HG02981 (cell line): ENCODE measurements around the gene APPL2.
"Not testable (repeated sequence)": the region's sequence is repeated elsewhere in the genome, so short reads cannot be mapped to it uniquely, and the experiment has no call there.

Experiments used
- ATAC-seq: cut with Tn5 transposase; IDR thresholded peaks from one replicate; pipeline ENCODE4 v1.9.1; 2021; ENCODE audit warnings: mild to moderate bottlenecking, moderate library complexity; ENCODE audit not compliant: unreplicated experiment

APPL2 gene

DNA sequence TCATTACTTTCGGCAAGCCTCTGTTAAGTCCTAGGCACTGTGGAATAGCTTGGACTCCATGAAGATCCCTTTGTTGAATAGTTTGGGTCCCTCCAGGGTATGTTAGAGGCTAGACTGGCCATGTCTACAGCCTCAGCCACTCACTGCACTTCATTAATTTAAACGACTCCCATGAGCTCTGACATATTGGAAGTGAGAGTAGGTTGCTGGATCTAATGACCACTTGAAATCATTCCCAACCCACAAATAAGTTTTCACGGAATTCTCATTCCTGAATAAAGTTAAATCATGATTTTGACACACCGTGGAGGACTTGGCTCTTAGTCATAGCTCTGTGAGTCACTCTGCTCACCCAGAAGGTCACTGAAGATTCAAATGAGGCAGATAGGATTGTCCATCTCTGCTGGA, 21.4 kb upstream of the APPL2 start:
- ATAC-seq: no peak

DNA sequence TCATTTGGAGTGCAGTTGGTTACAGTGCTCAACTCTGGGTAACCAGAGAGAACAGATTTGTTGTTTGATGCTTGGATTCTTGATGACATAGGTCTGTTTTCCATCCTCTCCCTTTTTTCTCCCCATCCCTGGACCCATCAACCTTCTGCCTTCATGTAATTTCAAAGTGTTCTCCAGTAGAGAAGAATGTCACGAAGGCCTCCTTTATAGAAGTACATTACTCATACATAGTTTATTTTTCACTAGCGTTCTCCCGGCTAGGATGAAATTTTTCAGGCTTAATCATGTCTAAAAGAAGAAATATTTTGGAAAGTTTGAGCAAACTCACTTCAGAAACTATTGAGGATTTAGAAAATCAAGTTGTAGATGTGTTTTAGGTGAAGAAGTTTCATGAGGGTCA, 20.9 kb upstream of the APPL2 start:
- no peak for ATAC-seq

DNA sequence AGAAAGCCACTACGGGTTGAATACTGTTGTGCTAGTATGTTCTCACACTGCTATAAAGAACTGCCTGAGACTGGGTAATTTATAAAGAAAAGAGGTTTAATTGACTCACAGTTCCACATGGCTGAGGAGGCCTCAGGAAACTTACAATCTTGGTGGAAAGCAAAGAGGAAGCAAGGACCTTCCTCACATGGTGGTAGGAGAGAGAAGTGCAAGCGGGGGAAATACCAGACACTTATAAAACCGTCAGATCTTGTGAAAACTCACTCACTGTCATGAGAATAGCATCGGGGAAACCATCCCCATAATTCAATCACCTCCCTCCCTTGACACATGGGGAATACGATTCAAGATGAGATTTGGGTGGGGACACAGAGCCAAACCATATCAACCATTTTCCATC, 20.5 kb upstream of the APPL2 start:
- ATAC-seq: not testable (repeated sequence)

DNA sequence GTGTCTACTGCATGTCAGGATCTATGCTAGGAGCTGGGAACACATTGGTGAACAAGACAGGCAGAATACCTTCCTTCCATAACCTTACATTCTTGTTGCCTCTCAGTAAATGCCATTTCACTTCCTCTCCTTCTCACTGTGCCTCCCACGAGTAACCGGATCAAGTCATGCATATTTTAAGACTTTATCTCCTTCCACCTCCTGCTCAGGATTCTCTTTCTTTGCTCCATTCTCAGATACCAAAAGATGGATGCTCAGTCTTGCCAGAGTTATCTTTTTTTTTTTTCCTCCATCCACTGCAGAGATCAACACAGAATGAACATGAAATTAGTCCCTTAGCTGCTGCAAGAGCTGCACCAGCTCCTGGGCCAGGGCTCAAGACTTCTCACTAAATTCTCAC, 20.0 kb upstream of the APPL2 start:
- no peak for ATAC-seq

DNA sequence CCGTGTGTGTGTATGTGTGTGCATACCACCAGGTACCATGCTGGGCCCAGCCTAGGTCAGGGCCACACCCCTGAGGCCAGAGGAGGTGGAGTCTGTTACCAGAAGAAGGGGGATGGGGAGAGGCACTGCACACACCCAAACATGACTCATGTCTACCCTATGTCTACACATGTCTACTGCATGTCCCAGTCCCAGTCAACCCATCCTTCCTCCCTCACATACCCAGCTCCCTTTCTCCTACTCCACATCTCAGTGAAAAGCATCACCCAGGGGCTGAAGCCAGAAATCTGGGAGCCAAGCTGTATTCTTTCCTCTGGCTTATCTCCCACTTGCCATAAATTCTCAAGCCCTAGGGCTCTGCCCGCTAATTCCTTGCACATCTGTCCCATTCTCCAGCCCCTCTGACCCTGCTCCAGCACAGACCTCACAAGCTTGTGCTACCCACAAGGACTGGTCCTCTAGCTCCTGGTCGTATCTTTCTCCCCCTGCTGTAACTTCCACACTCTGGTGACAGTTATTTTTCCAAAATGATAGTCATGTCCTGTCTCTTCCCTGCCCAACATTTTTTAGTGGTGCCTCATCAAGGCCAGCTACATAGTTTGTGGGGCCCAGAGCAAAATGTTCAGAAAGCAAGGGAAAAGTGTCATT, 18.0 kb upstream of the APPL2 start:
- no peak for ATAC-seq

DNA sequence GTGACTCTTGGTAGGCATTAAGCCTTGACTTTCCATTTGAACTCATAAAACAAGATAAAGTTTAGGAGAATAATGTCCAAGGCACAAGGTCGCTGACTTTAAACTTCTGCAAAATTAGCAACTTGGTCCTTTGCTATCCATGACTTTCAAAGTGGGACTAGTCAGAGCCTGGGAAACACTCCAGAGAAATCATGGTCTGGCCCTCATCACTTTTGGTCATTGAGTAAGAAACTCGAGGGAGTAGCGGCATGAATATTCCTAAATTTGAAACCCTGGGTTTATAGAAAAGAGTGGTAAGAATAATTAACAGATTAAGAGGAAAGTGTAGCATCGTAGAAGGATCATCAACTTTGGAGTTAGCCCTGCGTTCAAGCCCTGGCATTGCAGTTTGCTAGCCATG, 16.9 kb upstream of the APPL2 start:
- no peak for ATAC-seq

DNA sequence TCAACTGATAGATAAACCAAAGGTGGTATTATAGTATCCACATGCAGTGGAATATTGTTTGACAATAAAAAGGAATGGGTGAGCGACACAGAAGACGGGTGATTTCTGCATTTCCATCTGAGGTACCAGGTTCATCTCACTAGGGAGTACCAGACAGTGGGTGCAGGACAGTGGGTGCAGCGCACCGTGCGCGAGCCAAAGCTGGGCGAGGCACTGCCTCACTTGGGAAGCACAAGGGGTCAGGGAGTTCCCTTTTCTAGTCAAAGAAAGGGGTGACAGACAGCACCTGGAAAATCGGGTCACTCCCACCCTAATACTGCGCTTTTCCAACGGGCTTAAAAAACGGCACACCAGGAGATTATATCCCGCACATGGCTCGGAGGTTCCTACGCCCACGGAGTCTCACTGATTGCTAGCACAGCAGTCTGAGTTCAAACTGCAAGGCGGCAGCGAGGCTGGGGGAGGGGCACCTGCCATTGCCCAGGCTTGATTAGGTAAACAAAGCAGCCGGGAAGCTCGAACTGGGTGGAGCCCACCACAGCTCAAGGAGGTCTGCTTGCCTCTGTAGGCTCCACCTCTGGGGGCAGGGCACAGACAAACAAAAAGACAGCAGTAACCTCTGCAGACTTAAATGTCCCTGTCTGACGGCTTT, 9.9 kb upstream of the APPL2 start:
- ATAC-seq: not testable (repeated sequence)

DNA sequence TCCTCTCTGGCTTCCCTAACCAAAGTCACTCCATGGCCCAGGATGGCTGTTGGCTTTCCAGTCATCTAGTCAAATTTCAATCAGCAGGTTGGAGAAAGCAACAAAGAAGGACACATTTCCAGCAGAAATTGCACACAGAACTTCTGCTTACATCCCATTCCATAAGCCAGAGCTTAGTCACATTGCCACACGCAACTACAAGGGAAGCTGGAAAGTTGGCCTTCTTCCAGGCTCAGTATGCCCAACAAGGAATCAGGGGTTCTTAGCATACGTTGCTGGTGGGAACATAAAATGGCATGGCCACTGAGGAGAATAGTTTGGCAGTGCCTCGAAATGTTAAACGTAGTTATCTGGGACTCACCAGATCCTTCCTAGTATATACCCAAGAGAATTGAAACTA, 9.3 kb upstream of the APPL2 start:
- ATAC-seq: no peak

DNA sequence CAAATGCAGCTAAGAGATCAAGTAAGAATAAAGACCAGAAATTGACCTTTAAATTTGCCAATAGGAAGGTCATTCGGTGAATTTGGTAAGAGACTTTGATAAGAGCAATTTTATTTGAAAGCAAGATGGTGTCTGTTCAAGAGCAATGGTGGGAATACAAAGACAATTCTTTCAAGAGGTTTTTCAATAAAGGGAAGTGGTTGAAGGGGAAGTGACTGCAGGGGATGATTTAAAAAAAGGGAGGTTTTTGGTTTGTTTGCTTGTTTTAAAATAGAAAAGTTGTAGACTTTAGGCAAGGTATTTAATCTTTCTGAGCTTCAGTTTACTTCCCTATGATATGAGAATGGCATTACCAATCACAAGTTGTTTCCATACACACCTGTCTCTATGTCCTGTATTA, 4.3 kb upstream of the APPL2 start:
- ATAC-seq: no peak

DNA sequence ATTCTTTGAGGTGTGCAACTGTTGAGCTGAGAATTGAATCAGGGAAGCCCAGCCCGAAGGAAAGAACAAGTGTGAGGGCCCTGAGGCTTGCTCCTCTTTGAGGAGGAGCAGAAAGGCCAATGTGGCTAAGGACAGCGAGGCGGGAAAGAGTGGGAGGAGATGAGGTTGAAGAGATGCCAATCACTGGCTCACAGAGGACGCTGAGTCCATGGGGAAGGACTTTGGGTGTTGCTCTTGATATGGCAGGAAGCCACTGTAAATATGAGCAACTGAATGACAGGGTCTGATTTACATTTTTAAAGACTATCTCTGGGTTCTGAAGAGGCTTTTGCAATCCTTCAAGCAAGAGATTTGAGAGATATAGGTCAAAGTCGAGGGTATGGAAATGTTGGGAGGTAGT, 3.3 kb upstream of the APPL2 start:
- ATAC-seq: no peak

DNA sequence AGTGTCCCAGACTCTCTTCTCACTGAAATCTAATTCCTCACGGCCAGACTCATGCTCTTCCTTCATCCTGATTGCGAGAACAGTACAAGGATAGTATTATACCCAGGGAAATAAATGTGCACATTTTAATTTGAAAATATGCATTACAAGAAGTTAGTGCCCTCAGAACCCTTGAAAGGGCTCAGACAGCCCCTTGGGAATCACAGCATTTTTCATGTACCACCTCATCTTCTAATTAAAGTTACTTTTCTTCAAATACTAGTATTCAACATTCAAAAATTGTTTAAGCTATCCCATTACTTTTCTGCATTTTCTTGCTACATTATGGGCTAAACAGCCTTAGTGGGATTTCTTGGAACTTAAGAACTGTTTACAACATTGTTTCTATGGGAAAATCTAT, 1.7 kb upstream of the APPL2 start:
- no peak for ATAC-seq

DNA sequence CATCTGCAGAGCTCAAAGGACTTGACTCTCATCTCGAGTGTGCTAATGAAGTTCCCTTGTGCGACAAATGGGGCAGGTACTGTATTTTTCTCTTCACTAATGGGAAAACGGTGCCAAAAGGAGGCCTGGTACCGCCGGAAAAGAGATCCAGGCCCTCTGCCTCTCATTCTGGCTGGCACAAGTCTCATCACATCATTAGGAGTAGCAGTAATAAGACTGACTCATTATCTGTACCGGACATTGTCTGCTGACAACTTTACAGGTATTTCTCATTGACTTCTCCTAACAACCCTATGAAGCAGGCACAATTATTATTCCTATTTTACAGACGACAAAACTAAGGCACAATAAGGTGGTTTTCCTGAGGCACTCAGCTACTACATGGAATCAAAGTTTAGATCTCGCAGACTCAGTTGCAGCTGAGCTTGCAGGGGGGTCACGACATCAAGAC, 668 bp downstream of the APPL2 start:
- no peak for ATAC-seq

DNA sequence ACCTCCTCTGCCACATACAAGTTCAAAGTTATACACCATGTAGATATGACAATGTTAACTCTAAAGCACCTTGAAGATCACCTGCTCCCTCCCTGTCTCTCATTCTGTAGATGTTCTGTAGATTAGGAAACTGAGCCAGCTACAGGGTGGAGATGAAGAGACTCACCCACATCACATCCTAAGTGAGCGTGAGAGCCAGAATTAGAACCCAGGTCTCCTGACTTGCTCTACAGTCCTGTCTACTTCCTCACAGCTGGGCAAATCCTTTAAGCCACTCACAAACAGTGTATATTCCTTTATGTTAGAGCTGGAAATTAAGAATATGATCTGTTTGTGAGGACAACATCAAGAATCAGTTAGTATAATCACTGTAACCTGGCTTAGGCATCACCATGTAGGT, 1.8 kb downstream of the APPL2 start:
- no peak for ATAC-seq

DNA sequence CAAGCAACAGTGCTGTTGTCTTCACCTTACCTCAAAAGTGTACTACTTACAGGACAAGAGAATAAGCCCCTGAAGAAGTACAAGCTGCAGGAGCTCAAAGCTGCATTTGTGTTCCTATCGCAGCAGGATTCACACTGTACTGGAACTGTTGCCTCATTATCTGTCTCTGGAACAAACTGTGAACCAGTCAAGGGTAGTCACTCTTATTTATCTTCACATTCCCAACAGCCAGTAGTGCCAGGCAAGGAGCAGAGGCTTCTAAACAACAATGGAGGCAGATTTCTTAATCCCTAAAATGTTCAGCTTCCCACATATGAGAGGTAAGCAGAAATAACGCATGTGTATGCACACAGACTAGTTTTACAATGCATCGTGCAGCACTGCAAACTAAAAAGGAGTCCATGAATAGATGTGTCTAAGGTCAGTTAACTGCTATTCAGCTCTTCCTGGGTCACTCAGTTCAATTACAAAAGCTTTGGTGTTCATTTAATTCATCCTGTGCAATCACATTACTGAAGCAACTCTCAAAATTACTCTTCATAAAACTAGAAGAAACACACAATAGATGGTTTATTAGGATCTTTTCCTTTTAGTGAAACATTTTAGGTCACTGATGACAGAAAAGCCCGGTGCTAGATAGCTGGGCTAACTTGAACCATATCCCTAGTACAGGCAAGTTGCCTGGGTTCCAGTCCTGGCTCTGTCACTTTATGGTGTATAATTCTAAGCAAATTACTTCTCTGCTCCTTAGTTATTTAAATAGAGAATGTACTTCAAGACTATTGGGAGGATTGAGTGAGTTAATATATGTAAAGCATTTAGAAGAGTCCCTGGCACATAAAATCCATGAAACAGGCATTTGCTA, 2.7 kb downstream of the APPL2 start:
- ATAC-seq: no peak

DNA sequence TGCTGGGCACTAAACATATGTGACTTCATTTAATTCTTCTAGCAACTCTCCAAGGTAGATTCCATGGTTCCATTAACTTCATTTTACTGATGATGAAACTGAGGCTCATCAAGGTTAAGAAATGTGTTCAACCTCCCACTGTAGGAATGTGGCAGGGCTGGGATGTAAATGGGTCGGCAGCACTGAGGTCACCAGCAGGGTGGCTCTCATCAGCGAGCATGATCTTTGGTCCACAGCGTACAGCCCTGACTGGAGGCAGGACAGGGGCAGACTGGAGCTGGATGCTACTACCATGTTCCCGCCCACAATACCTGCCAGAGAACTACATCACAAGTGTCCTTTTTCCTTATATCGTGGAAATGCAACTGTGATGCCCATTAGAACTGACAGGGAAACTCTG, 4.6 kb downstream of the APPL2 start:
- ATAC-seq: no peak

DNA sequence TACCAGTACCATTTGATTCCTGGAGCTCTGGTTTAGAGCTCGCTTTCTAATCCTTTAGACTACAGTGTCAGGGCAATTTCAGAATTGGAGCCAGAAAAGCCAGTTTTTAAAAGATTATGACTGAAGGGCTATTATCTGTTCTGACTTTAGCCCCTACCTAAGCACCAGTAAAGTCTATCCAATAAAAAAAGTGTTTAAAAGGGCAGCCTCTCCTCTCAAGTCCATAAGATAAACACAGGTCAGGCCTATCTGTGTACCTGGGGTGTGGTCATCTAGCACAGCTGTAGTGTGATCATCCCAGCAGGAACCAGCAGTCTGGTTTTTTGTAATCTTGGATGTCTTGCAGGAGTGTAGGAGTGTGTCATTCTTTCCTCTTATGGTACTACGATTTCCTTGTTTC, 6.6 kb downstream of the APPL2 start:
- no peak for ATAC-seq

DNA sequence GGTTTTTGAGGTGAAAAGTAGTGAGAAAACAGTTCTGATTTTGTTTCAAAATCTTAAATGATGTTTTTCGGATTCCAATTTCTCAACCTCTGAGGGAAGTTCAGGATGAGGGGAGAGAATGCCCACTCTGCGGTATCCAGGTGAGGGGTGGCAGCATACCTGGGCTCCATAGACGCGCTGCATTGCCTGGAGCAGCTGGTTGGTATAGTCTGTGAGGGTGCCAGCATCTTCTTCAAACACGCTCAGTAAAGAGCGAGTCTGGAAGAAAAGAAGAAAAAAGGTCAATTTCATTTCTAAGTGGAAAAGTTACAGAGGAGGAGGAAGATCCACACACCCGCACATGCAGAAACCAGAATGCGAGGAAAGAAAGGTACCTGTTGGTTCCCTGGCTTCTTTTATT, 7.0 kb downstream of the APPL2 start:
- ATAC-seq: no peak

DNA sequence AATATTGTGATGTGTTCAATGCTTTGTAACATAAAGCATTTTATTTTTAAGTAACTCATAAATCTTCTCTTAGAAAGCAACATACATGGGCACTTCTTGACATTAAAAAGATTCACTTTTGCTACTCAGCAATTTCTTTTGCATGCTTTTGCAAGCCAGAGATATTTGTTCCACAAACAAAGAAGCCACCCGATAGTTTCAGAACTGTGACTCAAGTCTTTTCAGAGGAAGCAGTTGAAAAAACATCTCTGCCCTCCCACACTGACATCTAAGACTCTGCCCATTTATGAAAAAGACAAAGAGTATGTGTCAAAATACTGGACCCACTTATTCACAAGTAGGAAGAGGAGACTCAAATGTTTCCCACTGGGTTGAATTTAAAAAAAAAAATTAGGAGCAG, 7.5 kb downstream of the APPL2 start:
- ATAC-seq: no peak

DNA sequence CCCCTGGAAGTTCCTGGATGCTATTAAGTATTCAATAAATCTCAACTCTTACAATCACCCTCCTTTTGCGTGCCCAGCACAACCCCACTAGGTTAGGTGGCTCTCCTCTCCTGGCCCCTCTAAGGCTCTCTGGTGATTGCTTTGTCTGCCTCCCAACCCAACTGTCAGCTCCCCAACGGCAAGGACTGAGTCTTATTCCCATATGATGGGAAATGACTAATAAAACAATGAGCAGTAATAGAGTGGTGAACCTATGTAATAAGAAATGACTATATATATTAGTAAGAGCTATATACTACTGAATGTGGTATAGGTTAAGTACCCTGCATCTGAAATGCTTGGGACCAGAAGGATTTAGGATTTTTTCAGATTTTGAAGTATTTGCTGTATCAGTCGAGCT, 8.1 kb downstream of the APPL2 start:
- no peak for ATAC-seq

DNA sequence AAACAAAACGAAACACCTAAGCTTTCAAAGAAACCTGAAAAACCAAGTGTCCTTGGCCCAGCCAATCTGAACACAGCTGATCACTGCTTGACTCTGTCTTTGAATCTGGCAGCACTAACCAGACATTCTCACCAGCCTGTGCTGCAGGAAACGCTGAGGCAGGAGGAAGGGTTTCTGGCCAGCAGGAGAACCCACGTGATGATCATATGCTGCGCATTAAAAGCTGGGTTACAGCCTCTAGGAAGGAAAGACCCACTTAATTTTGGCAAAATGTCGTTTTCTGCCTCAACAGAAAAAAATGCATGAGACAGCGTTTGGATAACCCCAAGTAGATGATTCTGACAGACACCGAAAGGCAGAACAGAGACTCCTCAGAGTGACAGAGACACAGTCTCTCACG, 9.8 kb downstream of the APPL2 start:
- peak; percentile 84 for ATAC-seq

DNA sequence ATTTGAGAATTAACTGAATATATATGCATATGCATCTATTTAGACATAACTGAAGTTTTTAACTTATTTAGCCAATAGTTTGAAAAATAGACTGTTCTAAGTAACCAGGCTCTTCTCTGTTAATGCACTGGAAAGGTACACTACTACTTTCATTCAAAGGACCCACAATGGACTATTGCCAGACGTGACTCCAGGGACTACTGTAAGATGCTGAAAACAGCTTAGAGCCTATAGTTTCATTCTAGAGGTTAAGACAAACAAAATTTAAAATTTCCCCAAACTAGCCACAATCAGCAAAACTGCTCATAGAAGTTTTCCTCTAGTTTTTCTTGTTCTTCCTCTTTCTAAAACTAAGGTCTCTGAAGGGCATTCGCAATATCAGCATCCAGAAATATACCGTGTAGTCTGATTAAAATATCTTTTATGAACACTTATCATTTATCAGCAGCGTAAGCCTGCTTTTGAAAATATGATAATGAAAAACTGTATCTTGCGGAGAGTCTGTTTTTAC, 10.4 kb downstream of the APPL2 start:
- no peak for ATAC-seq

DNA sequence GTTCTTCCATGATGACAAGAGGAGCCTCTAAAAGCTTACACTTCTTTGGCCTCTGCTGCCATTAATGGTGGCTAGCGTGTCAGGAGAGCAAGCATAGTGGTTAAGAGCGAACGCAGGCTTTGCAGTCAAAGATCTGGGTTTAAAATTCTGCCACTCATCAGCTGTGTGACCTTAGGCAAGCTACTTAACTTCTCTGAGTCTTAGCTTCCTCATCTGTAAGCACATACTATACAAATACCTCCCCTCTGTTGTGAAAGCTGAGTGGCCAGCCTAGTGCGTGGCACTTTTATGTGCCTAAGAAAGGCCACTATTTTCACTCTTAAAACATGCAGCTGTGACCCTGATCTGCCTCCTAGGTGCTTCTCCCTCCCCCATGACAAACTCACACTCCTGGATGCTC, 11.6 kb downstream of the APPL2 start:
- ATAC-seq: no peak
